H1 (cell line): ENCODE data around the gene CDC14B. TPM values are rescaled to one million over a fixed set of nuclear protein-coding genes. Genes with fewer than 3 reads are reported as not detected.

Experiments
- CTCF ChIA-PET: fragments of 300-600 bp; sonication (Branson Sonifier 250); formaldehyde crosslinking; loops from one replicate; lab custom pipeline; 2021; ENCODE audit not compliant: partially characterized antibody; lab: Charles Lee
- POLR2A ChIA-PET: fragments of 300-600 bp; sonication (Branson Sonifier 250); formaldehyde crosslinking; loops from one replicate; lab custom pipeline; 2021; ENCODE audit warnings: inconsistent platforms; ENCODE audit not compliant: partially characterized antibody; lab: Charles Lee
- DNase-seq, 2 experiments: peaks; one replicate each; pipeline versions ENCODE4 v3.0.0 to v3.0.0-alpha.2; 2010 to 2022; ENCODE audit warnings: low spot score in 2 of 2, low read depth in 1 of 2, mixed read lengths in 1 of 2
- FAIRE-seq: peaks from 2 replicates; lab custom pipeline; 2011; peaks lifted over from hg19 to GRCh38; lab: Jason Lieb, UNC
- H2AFZ ChIP-seq: 2 replicates; pipeline ENCODE4 v1.8.1; 2012; ENCODE audit warnings: low read length, inconsistent platforms
- H2AK5ac ChIP-seq: 2 replicates; pipeline ENCODE4 v1.6.1; 2013; ENCODE audit warnings: low read depth, low read length
- H2BK120ac ChIP-seq: replicated peaks from 2 replicates; pipeline ENCODE3; 2013; ENCODE audit warnings: low read depth, low read length, inconsistent platforms
- H2BK12ac ChIP-seq: 2 replicates; pipeline ENCODE4 v1.6.1; 2013; ENCODE audit warnings: low read depth, low read length
- H2BK15ac ChIP-seq: 2 replicates; pipeline ENCODE4 v1.6.1; 2013; ENCODE audit warnings: low read length
- H2BK20ac ChIP-seq: 2 replicates; pipeline ENCODE4 v1.6.1; 2013; ENCODE audit warnings: low read length
- H2BK5ac ChIP-seq: 2 replicates; pipeline ENCODE4 v1.6.1; 2013; ENCODE audit warnings: low read depth, low read length
- H3K14ac ChIP-seq: 2 replicates; pipeline ENCODE4 v1.6.1; 2013; ENCODE audit warnings: inconsistent platforms; ENCODE audit not compliant: insufficient read length
- H3K18ac ChIP-seq: 2 replicates; pipeline ENCODE4 v1.6.1; 2013; ENCODE audit warnings: low read length; ENCODE audit errors: extremely low read depth
- H3K23ac ChIP-seq: 2 replicates; pipeline ENCODE4 v1.6.1; 2013; ENCODE audit warnings: inconsistent platforms; ENCODE audit not compliant: insufficient read length
- H3K23me2 ChIP-seq: 2 replicates; pipeline ENCODE4 v1.6.1; 2013; ENCODE audit warnings: low read depth, low read length
- H3K27ac ChIP-seq: 2 replicates; pipeline ENCODE4 v1.6.1; 2011; ENCODE audit warnings: low read depth, low read length, inconsistent platforms
- H3K27me3 ChIP-seq, 4 experiments: replicated peaks in 1 of 4; 1 replicate in 1 of 4; 2 replicates in 3 of 4; pipeline versions ENCODE4 v1.6.1 to v1.8.1; 2011 to 2013; ENCODE audit warnings: low read length in 3 of 4, mild to moderate bottlenecking in 3 of 4, inconsistent platforms in 2 of 4, mixed read lengths in 2 of 4, moderate library complexity in 1 of 4; ENCODE audit not compliant: control insufficient read depth in 3 of 4, insufficient read depth in 3 of 4; ENCODE audit errors: extremely low read depth in 1 of 4
- H3K36me3 ChIP-seq, 4 experiments: 2 replicates each; pipeline versions ENCODE4 v1.6.1 to v1.8.1; 2011 to 2013; ENCODE audit warnings: mild to moderate bottlenecking in 4 of 4, low read length in 3 of 4, moderate library complexity in 2 of 4, control low read depth in 1 of 4, inconsistent platforms in 1 of 4; ENCODE audit not compliant: insufficient read depth in 4 of 4, control insufficient read depth in 2 of 4
- H3K4ac ChIP-seq: replicated peaks from 2 replicates; pipeline ENCODE3; 2013; ENCODE audit warnings: low read length, low read depth, mixed read lengths, inconsistent platforms; ENCODE audit not compliant: insufficient read length
- H3K4me1 ChIP-seq, 4 experiments: replicated peaks in 1 of 4; 1 replicate in 1 of 4; 2 replicates in 3 of 4; pipeline versions ENCODE4 v1.6.1 to v1.8.1; 2011 to 2013; ENCODE audit warnings: low read length in 3 of 4, inconsistent platforms in 2 of 4, mixed read lengths in 1 of 4; ENCODE audit not compliant: insufficient read depth in 4 of 4, control insufficient read depth in 3 of 4
- H3K4me2 ChIP-seq, 2 experiments: 2 replicates each; pipeline versions ENCODE4 v1.6.1 to v1.8.1; 2011 to 2013; ENCODE audit warnings: low read depth in 2 of 2, low read length in 2 of 2, control low read depth in 1 of 2, inconsistent platforms in 1 of 2, mild to moderate bottlenecking in 1 of 2; ENCODE audit not compliant: insufficient read depth in 1 of 2
- H3K4me3 ChIP-seq, 4 experiments: fragments of 200-600, 300-600 bp in 1 of 4; sonication (generic), shearing (Covaris generic), sonication (Bioruptor Twin) in 1 of 4; 2 replicates each; pipeline versions ENCODE4 v1.5.1 to v1.8.1; 2011 to 2016; ENCODE audit warnings: low read length in 4 of 4, low read depth in 3 of 4, control low read depth in 2 of 4, inconsistent platforms in 2 of 4, mild to moderate bottlenecking in 2 of 4, mixed read lengths in 1 of 4, moderate library complexity in 1 of 4; ENCODE audit not compliant: insufficient read depth in 2 of 4; ENCODE audit errors: extremely low read depth in 1 of 4
- H3K56ac ChIP-seq: replicated peaks from 2 replicates; pipeline ENCODE3; 2013; ENCODE audit warnings: low read depth, mild to moderate bottlenecking, mixed read lengths, low read length, inconsistent platforms; ENCODE audit not compliant: insufficient read length
- H3K79me1 ChIP-seq: 2 replicates; pipeline ENCODE4 v1.6.1; 2013; ENCODE audit warnings: low read depth, low read length, control low read depth
- H3K79me2 ChIP-seq, 2 experiments: 2 replicates each; pipeline versions ENCODE4 v1.6.1 to v1.8.1; 2012 to 2013; ENCODE audit warnings: low read length in 2 of 2, mild to moderate bottlenecking in 2 of 2, inconsistent platforms in 1 of 2; ENCODE audit not compliant: insufficient read depth in 2 of 2, control insufficient read depth in 1 of 2
- H3K9ac ChIP-seq, 4 experiments: replicated peaks in 1 of 4; 1 replicate in 1 of 4; 2 replicates in 3 of 4; pipeline versions ENCODE4 v1.6.1 to v1.8.1; 2011 to 2013; ENCODE audit warnings: low read depth in 3 of 4, low read length in 3 of 4, control low read depth in 2 of 4, mild to moderate bottlenecking in 2 of 4, moderate library complexity in 2 of 4, inconsistent platforms in 1 of 4; ENCODE audit errors: extremely low read depth in 1 of 4
- H3K9me3 ChIP-seq, 2 experiments: 2 replicates each; pipeline versions ENCODE4 v1.6.1 to v1.8.1; 2012 to 2013; ENCODE audit warnings: mild to moderate bottlenecking in 2 of 2, moderate library complexity in 2 of 2, control low read depth in 1 of 2, inconsistent platforms in 1 of 2, low read depth in 1 of 2, low read length in 1 of 2, mixed read lengths in 1 of 2; ENCODE audit not compliant: insufficient read depth in 2 of 2
- H4K20me1 ChIP-seq, 2 experiments: replicated peaks in 1 of 2; 2 replicates each; pipeline versions ENCODE3 to v1.8.1; 2011 to 2013; ENCODE audit warnings: inconsistent platforms in 2 of 2, low read length in 2 of 2, mild to moderate bottlenecking in 1 of 2; ENCODE audit not compliant: insufficient read depth in 2 of 2, control insufficient read depth in 1 of 2
- H4K5ac ChIP-seq: 2 replicates; pipeline ENCODE4 v1.6.1; 2013; ENCODE audit warnings: low read length, low read depth, mixed read lengths, inconsistent platforms; ENCODE audit not compliant: insufficient read length
- H4K8ac ChIP-seq: 2 replicates; pipeline ENCODE4 v1.8.0; 2013; ENCODE audit warnings: mild to moderate bottlenecking, moderate library complexity, low read length, inconsistent platforms; ENCODE audit not compliant: insufficient read depth; ENCODE audit errors: extremely low read depth
- H4K91ac ChIP-seq: replicated peaks from 2 replicates; pipeline ENCODE3; 2013; ENCODE audit warnings: low read length, mixed read lengths, inconsistent platforms; ENCODE audit not compliant: insufficient read length
- GABPA ChIP-seq: IDR thresholded peaks from 2 replicates; pipeline ENCODE4 v1.6.1; 2011; ENCODE audit warnings: mild to moderate bottlenecking, low read length, moderate library complexity, borderline replicate concordance; ENCODE audit not compliant: insufficient read depth
- WGBS, 2 experiments: shearing (Covaris generic) in 1 of 2; methylation state at CpG; one replicate each; pipeline versions ENCODE4 v1.1.6 to v1.1.7; 2013 to 2015; ENCODE audit warnings: low lambda C conversion rate in 2 of 2, mixed read lengths in 2 of 2, inconsistent platforms in 1 of 2, low coverage in 1 of 2, missing lambda C conversion rate in 1 of 2; ENCODE audit not compliant: insufficient replicate concordance in 2 of 2, insufficient coverage in 1 of 2, insufficient read length in 1 of 2; ENCODE audit errors: extremely low coverage in 1 of 2, missing lambda C conversion rate in 1 of 2; 5-methylcytosine and 5-hydroxymethylcytosine counted together
- polyA plus RNA-seq, 7 experiments: library from polyadenylated mRNA; depleted of rRNA in 3 of 7; stranded (reverse) in 5 of 7; unstranded in 2 of 7; fragments of >200 nt in 5 of 7; fragments of 200-250 nt in 2 of 7; gene quantifications; 1 replicate in 5 of 7; 2 replicates in 1 of 7; 4 replicates in 1 of 7; pipeline versions ENCODE4 v1.2.1 to v1.2.3, GENCODE V29; 2011 to 2013; ENCODE audit warnings: missing spikeins in 2 of 7, mixed read lengths in 2 of 7
- total RNA-seq: library from RNA; stranded (reverse); fragmentation: NEBNext Ultra II Directional; extraction: Animal tissue kit (Norgen Biotek cat#: 25700); gene quantifications from 2 replicates; pipeline ENCODE4 v1.2.1, GENCODE V29; 2021
- TF ChIP-seq, protein P1 (sequence below): IDR thresholded peaks from 2 replicates; pipeline ENCODE4 v1.6.1; 2012; ENCODE audit warnings: low read length, inconsistent platforms

Gene CDC14B
- total and polyA plus RNA-seq, 2 of the 8 experiments (the other 6 are each of a cell fraction or from before 2014, with no cell fraction given) = 17.2 to 44.6 TPM

GRCh38 chr9:96615411-96615810 lies 4.2 kb downstream of the CDC14B start:
- H3K23ac ChIP-seq = no peak overlapping the region
- peaks cover 9 to 24% (median 12%) of the 10 kb centered on the region in 4 experiments for H3K4me1 ChIP-seq
- H3K4me2 ChIP-seq = no peak overlapping the region
- DNase-seq (no peak), FAIRE-seq (no peak)
- no peak overlapping the region for H2BK20ac ChIP-seq
- no peak overlapping the region for H3K9ac ChIP-seq
- no peak overlapping the region for H2BK12ac ChIP-seq
- no peak overlapping the region for H4K8ac ChIP-seq
- no peak overlapping the region for H2AFZ ChIP-seq
- H3K23me2 ChIP-seq = peaks cover 12% of the 10 kb centered on the region
- H2BK5ac ChIP-seq = no peak overlapping the region
- no peak overlapping the region for H3K14ac ChIP-seq
- H2BK15ac ChIP-seq = no peak overlapping the region
- H3K79me1 ChIP-seq = peaks cover 13% of the 10 kb centered on the region
- H3K79me2 ChIP-seq = peaks cover 2 to 78% of the 10 kb centered on the region in 2 experiments; a peak in 2 of 4 replicates
- no peak overlapping the region for H4K5ac ChIP-seq
- H3K9me3 ChIP-seq = no peaks in the 10 kb centered on the region
- no peak overlapping the region for H3K27ac ChIP-seq
- no peak overlapping the region for H3K4ac ChIP-seq
- ChIA-PET CTCF (interaction anchor here (0.7 to 1.8 kb wide), 2 partner anchors 10 to 53 kb away, joined by 3 to 4 read pairs; no protein-coding TSS in a partner anchor), POLR2A (no interaction called here)
- WGBS, 2 experiments = 93% methylated on average over 6 of the region's 6 CpGs; no CpG with 5 or more reads in 1 of the 2 experiments
- no peak overlapping the region for H3K18ac ChIP-seq
- H2BK120ac ChIP-seq = no peak overlapping the region
- no peak overlapping the region for H2AK5ac ChIP-seq
- H3K56ac ChIP-seq = no peak overlapping the region
- no peak overlapping the region for H4K91ac ChIP-seq
- TF ChIP-seq, protein P1, sequence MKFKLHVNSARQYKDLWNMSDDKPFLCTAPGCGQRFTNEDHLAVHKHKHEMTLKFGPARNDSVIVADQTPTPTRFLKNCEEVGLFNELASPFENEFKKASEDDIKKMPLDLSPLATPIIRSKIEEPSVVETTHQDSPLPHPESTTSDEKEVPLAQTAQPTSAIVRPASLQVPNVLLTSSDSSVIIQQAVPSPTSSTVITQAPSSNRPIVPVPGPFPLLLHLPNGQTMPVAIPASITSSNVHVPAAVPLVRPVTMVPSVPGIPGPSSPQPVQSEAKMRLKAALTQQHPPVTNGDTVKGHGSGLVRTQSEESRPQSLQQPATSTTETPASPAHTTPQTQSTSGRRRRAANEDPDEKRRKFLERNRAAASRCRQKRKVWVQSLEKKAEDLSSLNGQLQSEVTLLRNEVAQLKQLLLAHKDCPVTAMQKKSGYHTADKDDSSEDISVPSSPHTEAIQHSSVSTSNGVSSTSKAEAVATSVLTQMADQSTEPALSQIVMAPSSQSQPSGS = no peak
- TF ChIP-seq GABPA = no peak
- no peak overlapping the region for H3K4me3 ChIP-seq
- H4K20me1 ChIP-seq = peaks cover 17 to 21% of the 10 kb centered on the region in 2 experiments
- H3K27me3 ChIP-seq = peaks cover 0 to 13% (median 6%) of the 10 kb centered on the region in 4 experiments; a peak in 5 of 7 replicates
- no peaks in the 10 kb centered on the region for H3K36me3 ChIP-seq
